Natural killer cell (primary cell): ENCODE data around the gene KCNK1. TPM values are rescaled to one million over a fixed set of nuclear protein-coding genes. Genes with fewer than 3 reads are reported as not detected.

ENCODE experiments used
- ATAC-seq, 3 donors: fragments of 150-1000 bp in 2 of 3; fragments of 200-7000 bp in 1 of 3; cut with Tn5 transposase; 1 replicate in 1 of 3; 2 replicates in 2 of 3; pipeline ENCODE4 v1.10.0; 2021; ENCODE audit warnings: mild to moderate bottlenecking in 2 of 3, moderate library complexity in 2 of 3
- DNase-seq, 2 donors: peaks; one replicate each; pipeline versions ENCODE4 v3.0.0 to v3.0.0-alpha.2; 2013 to 2021; ENCODE audit warnings: mixed read lengths in 1 of 2
- H3K27ac ChIP-seq: one replicate; pipeline ENCODE4 v1.5.1; 2013; ENCODE audit warnings: mild to moderate bottlenecking, low read length
- H3K27me3 ChIP-seq: one replicate; pipeline ENCODE4 v1.6.1; 2013; ENCODE audit warnings: low read length; ENCODE audit not compliant: control insufficient read depth, insufficient read depth
- H3K36me3 ChIP-seq: one replicate; pipeline ENCODE4 v1.6.1; 2013; ENCODE audit warnings: low read length; ENCODE audit not compliant: control insufficient read depth, insufficient read depth
- H3K4me1 ChIP-seq: one replicate; pipeline ENCODE4 v1.6.1; 2013; ENCODE audit warnings: low read length; ENCODE audit not compliant: control insufficient read depth, insufficient read depth
- H3K4me3 ChIP-seq: one replicate; pipeline ENCODE4 v1.5.1; 2013; ENCODE audit warnings: low read length
- H3K9me3 ChIP-seq: one replicate; pipeline ENCODE4 v1.6.1; 2013; ENCODE audit warnings: low read length; ENCODE audit not compliant: control insufficient read depth, insufficient read depth
- H3K27ac Mint-ChIP-seq, 2 donors: one replicate each; pipeline ENCODE4 v1.8.0; 2022; ENCODE audit warnings: mild to moderate bottlenecking in 2 of 2, mixed read lengths in 2 of 2, moderate library complexity in 1 of 2
- H3K27me3 Mint-ChIP-seq, 2 donors: one replicate each; pipeline ENCODE4 v1.8.0; 2022; ENCODE audit warnings: low read depth in 2 of 2, mixed read lengths in 2 of 2
- H3K36me3 Mint-ChIP-seq: one replicate; pipeline ENCODE4 v1.8.0; 2022; ENCODE audit warnings: mixed read lengths
- H3K4me1 Mint-ChIP-seq, 2 donors: one replicate each; pipeline ENCODE4 v1.8.0; 2022; ENCODE audit warnings: mixed read lengths in 2 of 2
- H3K4me3 Mint-ChIP-seq: one replicate; pipeline ENCODE4 v1.8.0; 2022; ENCODE audit warnings: mild to moderate bottlenecking, moderate library complexity, mixed read lengths
- H3K9me3 Mint-ChIP-seq, 2 donors: one replicate each; pipeline ENCODE4 v1.8.0; 2022; ENCODE audit warnings: mixed read lengths in 2 of 2
- WGBS: methylation state at CpG from one replicate; pipeline ENCODE4 v1.1.7; 2013; ENCODE audit warnings: missing lambda C conversion rate; ENCODE audit not compliant: insufficient coverage; 5-methylcytosine and 5-hydroxymethylcytosine counted together
- intact Hi-C: fragments of 100-400 bp; cut with micrococcal nuclease; formaldehyde crosslinking; loops from one replicate; pipeline ENCODE4 v1.14.2; 2022
- total RNA-seq, 4 donors: library from RNA; stranded (reverse); fragments of 120-200 nt in 1 of 4; gene quantifications; one replicate each; pipeline versions ENCODE4 v1.2.3 to v1.2.4, GENCODE V29; 2013 to 2022
- TF ChIP-seq, protein P1 (sequence below): fragments of 200-600 bp; IDR thresholded peaks from one replicate; pipeline ENCODE4 v1.8.0; 2022; ENCODE audit warnings: antibody characterized with exemption

KCNK1 gene
- total RNA-seq, 3 donors from 2014 or later (not counting 1 experiment from before 2014, with no cell fraction given), result 0.16 TPM; not detected in 2

DNA sequence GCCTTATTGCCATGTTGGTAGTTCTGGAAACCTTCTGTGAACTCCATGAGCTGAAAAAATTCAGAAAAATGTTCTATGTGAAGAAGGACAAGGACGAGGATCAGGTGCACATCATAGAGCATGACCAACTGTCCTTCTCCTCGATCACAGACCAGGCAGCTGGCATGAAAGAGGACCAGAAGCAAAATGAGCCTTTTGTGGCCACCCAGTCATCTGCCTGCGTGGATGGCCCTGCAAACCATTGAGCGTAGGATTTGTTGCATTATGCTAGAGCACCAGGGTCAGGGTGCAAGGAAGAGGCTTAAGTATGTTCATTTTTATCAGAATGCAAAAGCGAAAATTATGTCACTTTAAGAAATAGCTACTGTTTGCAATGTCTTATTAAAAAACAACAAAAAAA lies 57.4 kb downstream of the KCNK1 start:
- H3K9me3 ChIP-seq, result no peaks in the 10 kb centered on the region
- Mint-ChIP-seq H3K4me3 (no peak overlapping the region), H3K27ac (no peak overlapping the region), H3K36me3 (no peaks in the 10 kb centered on the region), H3K9me3 (peaks cover 0 to 2% of the 10 kb centered on the region in 2 donors), H3K27me3 (no peaks in the 10 kb centered on the region), H3K4me1 (no peaks in the 10 kb centered on the region)
- H3K36me3 ChIP-seq, result no peaks in the 10 kb centered on the region
- H3K4me1 ChIP-seq, result no peaks in the 10 kb centered on the region
- no peak overlapping the region for H3K27ac ChIP-seq
- ATAC-seq (no peak), DNase-seq (no peak)
- WGBS, result 73% methylated on average over 4 of the region's 5 CpGs
- TF ChIP-seq, protein P1, sequence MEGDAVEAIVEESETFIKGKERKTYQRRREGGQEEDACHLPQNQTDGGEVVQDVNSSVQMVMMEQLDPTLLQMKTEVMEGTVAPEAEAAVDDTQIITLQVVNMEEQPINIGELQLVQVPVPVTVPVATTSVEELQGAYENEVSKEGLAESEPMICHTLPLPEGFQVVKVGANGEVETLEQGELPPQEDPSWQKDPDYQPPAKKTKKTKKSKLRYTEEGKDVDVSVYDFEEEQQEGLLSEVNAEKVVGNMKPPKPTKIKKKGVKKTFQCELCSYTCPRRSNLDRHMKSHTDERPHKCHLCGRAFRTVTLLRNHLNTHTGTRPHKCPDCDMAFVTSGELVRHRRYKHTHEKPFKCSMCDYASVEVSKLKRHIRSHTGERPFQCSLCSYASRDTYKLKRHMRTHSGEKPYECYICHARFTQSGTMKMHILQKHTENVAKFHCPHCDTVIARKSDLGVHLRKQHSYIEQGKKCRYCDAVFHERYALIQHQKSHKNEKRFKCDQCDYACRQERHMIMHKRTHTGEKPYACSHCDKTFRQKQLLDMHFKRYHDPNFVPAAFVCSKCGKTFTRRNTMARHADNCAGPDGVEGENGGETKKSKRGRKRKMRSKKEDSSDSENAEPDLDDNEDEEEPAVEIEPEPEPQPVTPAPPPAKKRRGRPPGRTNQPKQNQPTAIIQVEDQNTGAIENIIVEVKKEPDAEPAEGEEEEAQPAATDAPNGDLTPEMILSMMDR, result no peak
- intact Hi-C loops, result no loop called here
- no peaks in the 10 kb centered on the region for H3K27me3 ChIP-seq
- no peak overlapping the region for H3K4me3 ChIP-seq

DNA sequence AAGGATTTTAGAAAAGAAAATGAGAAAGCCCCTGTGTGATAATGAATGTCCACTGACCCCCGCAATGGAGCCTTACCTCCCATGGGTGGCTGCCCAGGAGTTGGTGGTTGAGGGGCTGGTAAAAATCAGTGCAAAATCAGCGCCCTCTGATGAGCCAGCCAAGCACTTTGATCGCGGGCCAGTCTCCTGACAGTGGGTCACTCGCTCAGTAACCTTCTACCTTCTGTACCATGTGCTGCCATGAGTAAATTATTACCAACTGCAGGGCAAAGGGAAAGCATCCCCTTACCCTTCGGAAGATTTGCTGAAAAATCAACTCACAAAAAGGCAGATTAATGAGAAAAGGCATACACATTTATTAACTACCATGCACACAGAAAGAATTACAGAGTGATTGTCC lies 58.8 kb downstream of the KCNK1 start:
- no peaks in the 10 kb centered on the region for H3K27me3 Mint-ChIP-seq
- H3K4me1 ChIP-seq, result no peaks in the 10 kb centered on the region
- H3K36me3 Mint-ChIP-seq, result no peaks in the 10 kb centered on the region
- intact Hi-C loops, result no loop called here
- ATAC-seq (no peak), DNase-seq (no peak)
- 96% methylated on average over 6 of the region's 6 CpGs for WGBS
- no peak overlapping the region for H3K4me3 Mint-ChIP-seq
- H3K27me3 ChIP-seq, result no peaks in the 10 kb centered on the region
- H3K27ac Mint-ChIP-seq, result no peak overlapping the region
- TF ChIP-seq, protein P1, result no peak
- no peak overlapping the region for H3K27ac ChIP-seq
- no peaks in the 10 kb centered on the region for H3K9me3 ChIP-seq
- no peaks in the 10 kb centered on the region for H3K36me3 ChIP-seq
- no peaks in the 10 kb centered on the region for H3K4me1 Mint-ChIP-seq
- no peak overlapping the region for H3K4me3 ChIP-seq
- H3K9me3 Mint-ChIP-seq, result peaks cover 0 to 2% of the 10 kb centered on the region in 2 donors

DNA sequence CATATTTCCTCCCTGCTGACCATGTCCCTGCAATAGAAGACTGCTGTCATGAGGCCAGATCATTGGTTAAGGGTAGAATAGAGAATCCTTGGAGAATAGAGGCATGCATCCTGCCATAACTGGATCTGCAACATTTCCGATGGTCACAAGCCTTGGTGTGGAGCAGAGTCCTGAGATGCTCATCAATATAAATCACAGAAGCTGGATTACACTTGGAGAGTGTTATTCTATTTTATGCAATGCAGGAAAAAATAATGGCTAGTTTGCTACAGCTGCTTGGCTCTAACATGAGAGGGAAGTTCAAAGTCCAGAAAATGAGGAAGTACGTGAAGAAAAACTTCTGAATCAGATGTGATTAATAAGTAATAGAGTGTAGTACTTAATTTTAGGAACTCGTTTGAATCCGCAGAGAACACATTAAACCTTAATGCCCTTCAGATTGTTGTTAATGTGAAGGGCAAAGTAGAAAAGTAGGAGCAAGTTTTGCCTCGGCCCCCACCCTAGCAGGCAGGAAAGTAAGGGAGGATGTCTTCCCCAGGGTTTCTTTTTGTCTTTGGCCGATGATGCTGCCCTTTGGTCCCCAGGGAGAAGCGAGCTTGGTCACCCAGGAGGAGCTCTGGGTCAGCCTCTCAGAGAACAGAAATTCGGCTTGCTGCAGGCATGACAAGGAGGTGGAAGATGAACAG lies 59.5 kb downstream of the KCNK1 start:
- WGBS, result 54% methylated on average over 8 of the region's 8 CpGs
- H3K9me3 Mint-ChIP-seq, result no peaks in the 10 kb centered on the region
- H3K36me3 Mint-ChIP-seq, result no peaks in the 10 kb centered on the region
- no peaks in the 10 kb centered on the region for H3K27me3 Mint-ChIP-seq
- H3K27me3 ChIP-seq, result no peaks in the 10 kb centered on the region
- no peaks in the 10 kb centered on the region for H3K36me3 ChIP-seq
- H3K27ac Mint-ChIP-seq, result no peak overlapping the region
- ATAC-seq, result no peak
- no peak for DNase-seq
- no peaks in the 10 kb centered on the region for H3K4me1 ChIP-seq
- H3K4me3 ChIP-seq, result no peak overlapping the region
- TF ChIP-seq, protein P1, result no peak
- H3K27ac ChIP-seq, result no peak overlapping the region
- no peaks in the 10 kb centered on the region for H3K4me1 Mint-ChIP-seq
- no peaks in the 10 kb centered on the region for H3K9me3 ChIP-seq
- H3K4me3 Mint-ChIP-seq, result no peak overlapping the region
- intact Hi-C loops, result no loop called here

DNA sequence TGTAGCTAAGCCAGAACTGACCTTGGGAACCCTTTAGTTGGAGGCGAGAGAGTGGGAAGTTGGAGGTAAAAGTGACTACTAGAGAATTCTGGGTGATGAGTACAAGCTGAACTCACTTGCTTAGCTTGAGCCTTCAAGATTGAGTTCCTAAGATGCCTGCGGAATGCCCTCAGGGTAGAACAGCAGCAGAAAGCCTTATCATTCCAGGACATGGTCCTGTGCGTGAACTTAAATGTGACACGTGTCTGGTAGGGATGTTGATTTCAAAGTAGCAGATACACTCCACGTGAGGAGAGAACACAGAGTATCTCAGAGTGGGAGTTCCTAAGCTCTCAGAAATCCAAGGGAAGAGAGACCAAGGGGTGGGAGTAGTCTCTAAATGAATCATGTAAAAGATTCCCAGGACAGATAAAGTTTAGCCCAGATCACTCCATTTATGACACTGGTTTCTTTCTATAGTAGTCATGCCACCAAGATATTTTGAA lies 60.1 kb downstream of the KCNK1 start:
- H3K36me3 Mint-ChIP-seq, result no peaks in the 10 kb centered on the region
- TF ChIP-seq, protein P1, result no peak
- no peak for ATAC-seq

More for the DNA sequence above, 60.1 kb downstream of the KCNK1 start:
- Mint-ChIP-seq H3K27ac (no peak overlapping the region), H3K9me3 (no peaks in the 10 kb centered on the region), H3K4me3 (no peak overlapping the region), H3K4me1 (no peaks in the 10 kb centered on the region), H3K27me3 (no peaks in the 10 kb centered on the region)
- Histone ChIP-seq H3K4me3 (no peak overlapping the region), H3K27me3 (no peaks in the 10 kb centered on the region), H3K36me3 (no peaks in the 10 kb centered on the region), H3K9me3 (no peaks in the 10 kb centered on the region), H3K4me1 (no peaks in the 10 kb centered on the region), H3K27ac (no peak overlapping the region)
- DNase-seq, result no peak
- intact Hi-C loops, result no loop called here
- WGBS, result 86% methylated on average over 5 of the region's 5 CpGs
